Measurements from ENCODE around the gene ZNF532.
"Not testable (repeated sequence)": the region's sequence is repeated elsewhere in the genome, so short reads cannot be mapped to it uniquely, and the experiment has no call there.

ZNF532 gene

DNA sequence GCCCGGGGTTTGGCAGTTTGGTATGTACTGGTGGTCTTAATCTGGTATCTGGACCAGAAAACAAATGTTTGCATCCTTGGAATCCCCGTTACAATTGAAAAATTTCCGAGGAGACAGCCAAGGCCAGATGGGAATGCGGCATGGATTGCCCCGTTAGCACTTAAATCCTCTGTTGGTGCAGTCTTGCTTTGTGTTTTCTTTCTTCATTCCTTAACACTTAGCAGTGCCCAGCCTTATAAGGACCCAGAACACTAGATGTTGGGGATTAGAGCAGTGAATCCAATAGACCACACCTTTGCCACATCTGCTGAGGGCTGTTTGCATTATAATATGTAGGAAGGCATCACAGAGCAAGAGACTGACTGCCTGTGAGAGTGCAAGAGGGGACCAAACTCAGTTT lies 12.8 kb upstream of the ZNF532 start:
- peaks cover 4% of the 10 kb centered on the region for H3K27me3 ChIP-seq (ENCODE audit: insufficient read depth, poor library complexity, severe bottlenecking)
- no peak overlapping the region for H3K27ac ChIP-seq (replicated peaks)
- DNase-seq (ENCODE audit: low read depth in 1 of 2, low spot score in 1 of 2), result no peak
- H3K4me3 ChIP-seq (replicated peaks; ENCODE audit: insufficient read depth, low read length), result no peak overlapping the region
- TF ChIP-seq SPI1 (IDR thresholded peaks at IDR 0.05; ENCODE audit: borderline replicate concordance, low read depth) (no peak), POLR2AphosphoS5 (IDR thresholded peaks at IDR 0.05; ENCODE audit: low read depth) (no peak), GABPA (IDR thresholded peaks at IDR 0.05; ENCODE audit: low read depth) (no peak)
- TF ChIP-seq, protein P1, sequence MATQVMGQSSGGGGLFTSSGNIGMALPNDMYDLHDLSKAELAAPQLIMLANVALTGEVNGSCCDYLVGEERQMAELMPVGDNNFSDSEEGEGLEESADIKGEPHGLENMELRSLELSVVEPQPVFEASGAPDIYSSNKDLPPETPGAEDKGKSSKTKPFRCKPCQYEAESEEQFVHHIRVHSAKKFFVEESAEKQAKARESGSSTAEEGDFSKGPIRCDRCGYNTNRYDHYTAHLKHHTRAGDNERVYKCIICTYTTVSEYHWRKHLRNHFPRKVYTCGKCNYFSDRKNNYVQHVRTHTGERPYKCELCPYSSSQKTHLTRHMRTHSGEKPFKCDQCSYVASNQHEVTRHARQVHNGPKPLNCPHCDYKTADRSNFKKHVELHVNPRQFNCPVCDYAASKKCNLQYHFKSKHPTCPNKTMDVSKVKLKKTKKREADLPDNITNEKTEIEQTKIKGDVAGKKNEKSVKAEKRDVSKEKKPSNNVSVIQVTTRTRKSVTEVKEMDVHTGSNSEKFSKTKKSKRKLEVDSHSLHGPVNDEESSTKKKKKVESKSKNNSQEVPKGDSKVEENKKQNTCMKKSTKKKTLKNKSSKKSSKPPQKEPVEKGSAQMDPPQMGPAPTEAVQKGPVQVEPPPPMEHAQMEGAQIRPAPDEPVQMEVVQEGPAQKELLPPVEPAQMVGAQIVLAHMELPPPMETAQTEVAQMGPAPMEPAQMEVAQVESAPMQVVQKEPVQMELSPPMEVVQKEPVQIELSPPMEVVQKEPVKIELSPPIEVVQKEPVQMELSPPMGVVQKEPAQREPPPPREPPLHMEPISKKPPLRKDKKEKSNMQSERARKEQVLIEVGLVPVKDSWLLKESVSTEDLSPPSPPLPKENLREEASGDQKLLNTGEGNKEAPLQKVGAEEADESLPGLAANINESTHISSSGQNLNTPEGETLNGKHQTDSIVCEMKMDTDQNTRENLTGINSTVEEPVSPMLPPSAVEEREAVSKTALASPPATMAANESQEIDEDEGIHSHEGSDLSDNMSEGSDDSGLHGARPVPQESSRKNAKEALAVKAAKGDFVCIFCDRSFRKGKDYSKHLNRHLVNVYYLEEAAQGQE (IDR thresholded peaks at IDR 0.05; ENCODE audit: insufficient replicate concordance, low read depth), result no peak
- TF ChIP-seq, protein P2, sequence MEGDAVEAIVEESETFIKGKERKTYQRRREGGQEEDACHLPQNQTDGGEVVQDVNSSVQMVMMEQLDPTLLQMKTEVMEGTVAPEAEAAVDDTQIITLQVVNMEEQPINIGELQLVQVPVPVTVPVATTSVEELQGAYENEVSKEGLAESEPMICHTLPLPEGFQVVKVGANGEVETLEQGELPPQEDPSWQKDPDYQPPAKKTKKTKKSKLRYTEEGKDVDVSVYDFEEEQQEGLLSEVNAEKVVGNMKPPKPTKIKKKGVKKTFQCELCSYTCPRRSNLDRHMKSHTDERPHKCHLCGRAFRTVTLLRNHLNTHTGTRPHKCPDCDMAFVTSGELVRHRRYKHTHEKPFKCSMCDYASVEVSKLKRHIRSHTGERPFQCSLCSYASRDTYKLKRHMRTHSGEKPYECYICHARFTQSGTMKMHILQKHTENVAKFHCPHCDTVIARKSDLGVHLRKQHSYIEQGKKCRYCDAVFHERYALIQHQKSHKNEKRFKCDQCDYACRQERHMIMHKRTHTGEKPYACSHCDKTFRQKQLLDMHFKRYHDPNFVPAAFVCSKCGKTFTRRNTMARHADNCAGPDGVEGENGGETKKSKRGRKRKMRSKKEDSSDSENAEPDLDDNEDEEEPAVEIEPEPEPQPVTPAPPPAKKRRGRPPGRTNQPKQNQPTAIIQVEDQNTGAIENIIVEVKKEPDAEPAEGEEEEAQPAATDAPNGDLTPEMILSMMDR (IDR thresholded peaks at IDR 0.05; ENCODE audit: insufficient read depth, low read length), result no peak

- H3K27me3 ChIP-seq (ENCODE audit: insufficient read depth, poor library complexity, severe bottlenecking), result peaks cover 4% of the 10 kb centered on the region
- TF ChIP-seq POLR2AphosphoS5 (IDR thresholded peaks at IDR 0.05; ENCODE audit: low read depth) (no peak), SPI1 (IDR thresholded peaks at IDR 0.05; ENCODE audit: borderline replicate concordance, low read depth) (no peak), GABPA (IDR thresholded peaks at IDR 0.05; ENCODE audit: low read depth) (no peak)
- TF ChIP-seq, protein P1 (IDR thresholded peaks at IDR 0.05; ENCODE audit: insufficient replicate concordance, low read depth), result no peak
- TF ChIP-seq, protein P2 (IDR thresholded peaks at IDR 0.05; ENCODE audit: insufficient read depth, low read length), result no peak
- H3K27ac ChIP-seq (replicated peaks), result no peak overlapping the region
- H3K4me3 ChIP-seq (replicated peaks; ENCODE audit: insufficient read depth, low read length), result no peak overlapping the region
- no peak for DNase-seq (ENCODE audit: low read depth in 1 of 2, low spot score in 1 of 2)
These were observed 12.0 kb upstream of the ZNF532 start for GRCh38 chr18:58852629-58853028.

DNA sequence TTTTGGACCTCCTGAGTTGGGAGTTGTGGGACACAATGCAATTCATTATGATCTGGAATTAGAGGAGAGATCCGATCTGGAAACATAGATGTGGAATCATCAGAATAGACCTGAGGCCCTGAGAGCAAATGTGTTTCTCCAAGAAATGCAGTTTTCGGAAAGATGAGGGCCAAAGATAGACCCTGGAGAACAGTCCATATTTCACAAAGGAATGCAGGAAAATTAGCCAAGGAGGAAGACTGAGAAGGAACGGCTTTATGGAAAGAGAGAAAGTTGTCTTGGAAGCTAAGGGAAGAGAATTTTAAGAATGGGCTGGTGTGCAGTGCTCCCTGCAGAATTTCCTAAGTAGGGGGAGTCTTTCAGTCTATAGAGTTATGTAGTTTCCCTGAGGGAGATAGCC lies 11.1 kb upstream of the ZNF532 start:
- Histone ChIP-seq H3K27me3 (ENCODE audit: insufficient read depth, poor library complexity, severe bottlenecking) (peaks cover 4% of the 10 kb centered on the region), H3K4me3 (replicated peaks; ENCODE audit: insufficient read depth, low read length) (no peak overlapping the region), H3K27ac (replicated peaks) (no peak overlapping the region)
- DNase-seq (ENCODE audit: low read depth in 1 of 2, low spot score in 1 of 2), result no peak
- TF ChIP-seq, protein P2 (IDR thresholded peaks at IDR 0.05; ENCODE audit: insufficient read depth, low read length), result no peak
- TF ChIP-seq GABPA (IDR thresholded peaks at IDR 0.05; ENCODE audit: low read depth) (no peak), POLR2AphosphoS5 (IDR thresholded peaks at IDR 0.05; ENCODE audit: low read depth) (no peak), SPI1 (IDR thresholded peaks at IDR 0.05; ENCODE audit: borderline replicate concordance, low read depth) (no peak)
- TF ChIP-seq, protein P1 (IDR thresholded peaks at IDR 0.05; ENCODE audit: insufficient replicate concordance, low read depth), result no peak

DNA sequence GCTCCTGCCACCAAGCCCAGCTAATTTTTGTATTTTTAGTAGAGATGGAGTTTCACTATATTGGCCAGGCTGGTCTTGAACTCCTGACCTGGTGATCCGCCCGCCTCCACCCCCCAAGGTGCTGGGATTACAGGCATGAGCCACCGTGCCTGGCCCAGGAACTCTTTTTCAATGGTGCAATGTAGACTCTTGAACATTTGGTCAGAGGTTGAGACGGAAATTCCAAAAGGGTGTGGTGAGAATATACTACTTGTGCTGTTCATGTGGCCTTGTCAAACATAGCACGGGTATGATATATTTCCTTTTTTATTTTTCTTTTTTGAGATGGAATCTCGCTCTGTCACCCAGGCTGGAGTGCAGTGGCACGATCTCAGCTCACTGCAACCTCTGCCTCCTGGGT lies 9.2 kb upstream of the ZNF532 start:
- H3K4me3 ChIP-seq (replicated peaks; ENCODE audit: insufficient read depth, low read length); H3K27ac ChIP-seq (replicated peaks); DNase-seq (ENCODE audit: low read depth in 1 of 2, low spot score in 1 of 2): not testable (repeated sequence)
- H3K27me3 ChIP-seq (ENCODE audit: insufficient read depth, poor library complexity, severe bottlenecking), result peaks cover 12% of the 10 kb centered on the region

Data from HL-60 (cell line).